K562 (cell line): Measurements from ENCODE around the gene BORCS5. TPM values are rescaled to one million over a fixed set of nuclear protein-coding genes. Genes with fewer than 3 reads are reported as not detected.

Experiments
- BCOR ChIP-seq: fragments of 450-650 bp; IDR thresholded peaks from 2 replicates; pipeline ENCODE4 v1.6.1; 2016
- DDX20 ChIP-seq: fragments of 450-650 bp; IDR thresholded peaks from 2 replicates; pipeline ENCODE4 v1.6.1; 2016; ENCODE audit warnings: missing genetic modification characterization, low read depth, mild to moderate bottlenecking, missing compliant biosample characterization, moderate library complexity
- ESRRA ChIP-seq: fragments of 450-650 bp; IDR thresholded peaks from 2 replicates; pipeline ENCODE4 v1.6.1; 2014; ENCODE audit warnings: low read depth, mild to moderate bottlenecking, moderate library complexity, borderline replicate concordance
- GABPA ChIP-seq: fragments of 200-800 bp; sonication (Bioruptor generic); conservative IDR thresholded peaks from 2 replicates; pipeline ENCODE4 v1.6.1; 2016; ENCODE audit warnings: low read depth, missing genetic modification characterization, missing compliant biosample characterization
- GABPB1 ChIP-seq: sonication (generic); formaldehyde crosslinking; IDR thresholded peaks from 2 replicates; pipeline ENCODE4 v1.8.0; 2022; ENCODE audit warnings: mild to moderate bottlenecking, missing genetic modification reagents
- HEY1 ChIP-seq: fragments of 250-450 bp; sonication (Bioruptor Pico); IDR thresholded peaks from 2 replicates; pipeline ENCODE4 v1.5.0; 2020; ENCODE audit warnings: mild to moderate bottlenecking, moderate library complexity, borderline replicate concordance
- MED1 ChIP-seq: sonication (generic); formaldehyde crosslinking; IDR thresholded peaks from 2 replicates; pipeline ENCODE4 v1.8.1; 2023; ENCODE audit warnings: missing genetic modification reagents, borderline replicate concordance
- PHF8 ChIP-seq: fragments of 200-600 bp; sonication (generic); IDR thresholded peaks from 2 replicates; pipeline ENCODE4 v1.6.1; 2012; ENCODE audit warnings: mixed run types, mild to moderate bottlenecking, inconsistent platforms, low read length, moderate library complexity, borderline replicate concordance
- RAD21 ChIP-seq, 2 experiments: fragments of 250-450 bp in 1 of 2; fragments of 450-650 bp in 1 of 2; sonication (Bioruptor Pico) in 1 of 2; formaldehyde crosslinking in 1 of 2; IDR thresholded peaks in 1 of 2; conservative IDR thresholded peaks in 1 of 2; 2 replicates each; pipeline versions ENCODE4 v1.4.0 to v1.8.0; 2020 to 2022; ENCODE audit warnings: mild to moderate bottlenecking in 2 of 2, moderate library complexity in 1 of 2
- TGIF2 ChIP-seq: sonication (generic); formaldehyde crosslinking; IDR thresholded peaks from 2 replicates; pipeline ENCODE4 v1.8.1; 2022; ENCODE audit warnings: mild to moderate bottlenecking, missing genetic modification reagents, moderate library complexity
- XRCC4 ChIP-seq: IDR thresholded peaks from one replicate; pipeline ENCODE4 v1.6.1; 2011; ENCODE audit not compliant: insufficient read depth, insufficient read length; ENCODE audit errors: extremely low read depth
- ZKSCAN1 ChIP-seq: fragments of 150-350 bp; IDR thresholded peaks from 2 replicates; pipeline ENCODE4 v1.6.1; 2016; ENCODE audit warnings: low read depth, low read length
- ZNF239 ChIP-seq: fragments of 250-450 bp; sonication (Bioruptor Pico); IDR thresholded peaks from 2 replicates; pipeline ENCODE4 v1.4.0; 2020; ENCODE audit warnings: mild to moderate bottlenecking
- ZNF717 ChIP-seq: fragments of 250-450 bp; sonication (Bioruptor Pico); IDR thresholded peaks from 2 replicates; pipeline ENCODE4 v1.5.0; 2021
- polyA plus RNA-seq, 8 experiments: library from polyadenylated mRNA; depleted of rRNA in 4 of 8; stranded (reverse) in 5 of 8; unstranded in 3 of 8; fragments of >200 nt; fragmentation: Nextera tagmentation in 2 of 8; fragmentation: Illumina TruSeq in 1 of 8; extraction: Ambion mirVana in 2 of 8; extraction: Trizol in 1 of 8; gene quantifications; 2 replicates each; pipeline versions ENCODE4 v1.2.1 to v1.2.3, GENCODE V29; 2011 to 2014; ENCODE audit warnings: inconsistent platforms in 1 of 8, missing spikeins in 1 of 8
- total RNA-seq, 7 experiments: library from RNA; depleted of rRNA in 6 of 7; stranded (reverse); fragments of >200 nt in 6 of 7; fragmentation: Illumina TruSeq in 2 of 7; extraction: Trizol in 2 of 7; gene quantifications; 2 replicates each; pipeline versions ENCODE4 v1.2.1 to v1.2.3, GENCODE V29; 2011 to 2021; ENCODE audit warnings: low replicate concordance in 1 of 7
- TF ChIP-seq, protein P1 (sequence below): sonication (generic); formaldehyde crosslinking; IDR thresholded peaks from 2 replicates; pipeline ENCODE4 v1.8.0; 2023; ENCODE audit warnings: missing genetic modification reagents, mild to moderate bottlenecking, borderline replicate concordance
- TF ChIP-seq, protein P2 (sequence below): fragments of 450-650 bp; formaldehyde crosslinking; IDR thresholded peaks from 2 replicates; pipeline ENCODE4 v1.4.0; 2022; ENCODE audit warnings: missing genetic modification characterization
- TF ChIP-seq, protein P3 (sequence below): fragments of 250-450 bp; sonication (Bioruptor Pico); IDR thresholded peaks from 2 replicates; pipeline ENCODE4 v1.8.0; 2021; ENCODE audit warnings: borderline replicate concordance, mild to moderate bottlenecking, moderate library complexity; ENCODE audit not compliant: poor library complexity, severe bottlenecking
- TF ChIP-seq, protein P4 (sequence below): sonication (generic); formaldehyde crosslinking; IDR thresholded peaks from 2 replicates; pipeline ENCODE4 v1.8.1; 2022; ENCODE audit warnings: missing genetic modification reagents

Gene BORCS5
- total and polyA plus RNA-seq, 9 of the 15 experiments (the other 6 are each of a cell fraction or from before 2014, with no cell fraction given), result 0.31 to 12.4 (median 6.6) TPM

DNA sequence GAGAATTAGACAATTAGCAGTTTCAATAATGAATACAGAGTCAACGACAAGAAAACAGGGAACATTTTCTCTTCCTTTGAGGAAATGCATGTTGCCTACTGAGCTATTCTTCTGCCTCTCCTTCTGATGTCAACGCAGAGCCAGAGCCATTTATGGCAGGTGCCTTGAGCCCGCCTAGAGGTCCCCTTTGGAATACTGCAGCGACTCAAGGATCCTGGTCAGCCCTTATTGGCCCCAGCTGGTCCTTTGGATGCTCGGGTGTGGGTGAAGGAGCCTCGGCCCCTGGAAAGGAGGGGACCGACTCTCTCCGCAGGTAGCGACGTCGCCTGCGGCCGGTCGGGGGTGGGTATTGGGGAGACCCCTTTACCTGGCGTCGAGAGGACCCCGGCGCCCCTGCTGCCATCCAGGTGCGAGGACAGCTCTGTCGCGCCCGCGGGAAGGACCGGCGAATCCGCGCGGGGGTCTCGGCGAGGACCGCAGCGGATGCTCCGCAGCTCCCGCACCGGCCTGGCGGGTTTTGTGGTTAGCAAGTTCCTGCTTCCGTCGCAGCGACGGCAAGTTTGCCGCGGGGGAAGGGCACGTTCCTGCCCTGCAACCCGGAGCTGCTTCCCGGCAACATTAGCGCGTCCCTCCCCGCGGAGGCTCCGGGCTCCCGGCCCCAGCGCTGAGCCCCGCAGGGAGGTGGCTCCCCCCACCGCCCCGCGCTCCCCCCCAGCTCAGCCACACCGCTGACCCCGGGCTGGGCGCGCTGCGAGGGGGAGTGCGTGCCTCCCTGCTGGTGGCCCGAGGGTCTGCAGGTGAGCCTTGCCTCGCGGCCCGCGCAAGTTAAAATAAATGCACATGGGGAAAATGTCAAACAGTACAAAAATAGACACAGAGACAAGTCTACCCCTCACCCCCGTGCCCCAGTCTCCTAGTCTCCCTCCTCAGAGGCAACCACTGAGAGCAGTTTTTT, 6.9 kb upstream of the BORCS5 start, which contains the start of gene MANSC1 (continued):
- TF ChIP-seq, protein P1, sequence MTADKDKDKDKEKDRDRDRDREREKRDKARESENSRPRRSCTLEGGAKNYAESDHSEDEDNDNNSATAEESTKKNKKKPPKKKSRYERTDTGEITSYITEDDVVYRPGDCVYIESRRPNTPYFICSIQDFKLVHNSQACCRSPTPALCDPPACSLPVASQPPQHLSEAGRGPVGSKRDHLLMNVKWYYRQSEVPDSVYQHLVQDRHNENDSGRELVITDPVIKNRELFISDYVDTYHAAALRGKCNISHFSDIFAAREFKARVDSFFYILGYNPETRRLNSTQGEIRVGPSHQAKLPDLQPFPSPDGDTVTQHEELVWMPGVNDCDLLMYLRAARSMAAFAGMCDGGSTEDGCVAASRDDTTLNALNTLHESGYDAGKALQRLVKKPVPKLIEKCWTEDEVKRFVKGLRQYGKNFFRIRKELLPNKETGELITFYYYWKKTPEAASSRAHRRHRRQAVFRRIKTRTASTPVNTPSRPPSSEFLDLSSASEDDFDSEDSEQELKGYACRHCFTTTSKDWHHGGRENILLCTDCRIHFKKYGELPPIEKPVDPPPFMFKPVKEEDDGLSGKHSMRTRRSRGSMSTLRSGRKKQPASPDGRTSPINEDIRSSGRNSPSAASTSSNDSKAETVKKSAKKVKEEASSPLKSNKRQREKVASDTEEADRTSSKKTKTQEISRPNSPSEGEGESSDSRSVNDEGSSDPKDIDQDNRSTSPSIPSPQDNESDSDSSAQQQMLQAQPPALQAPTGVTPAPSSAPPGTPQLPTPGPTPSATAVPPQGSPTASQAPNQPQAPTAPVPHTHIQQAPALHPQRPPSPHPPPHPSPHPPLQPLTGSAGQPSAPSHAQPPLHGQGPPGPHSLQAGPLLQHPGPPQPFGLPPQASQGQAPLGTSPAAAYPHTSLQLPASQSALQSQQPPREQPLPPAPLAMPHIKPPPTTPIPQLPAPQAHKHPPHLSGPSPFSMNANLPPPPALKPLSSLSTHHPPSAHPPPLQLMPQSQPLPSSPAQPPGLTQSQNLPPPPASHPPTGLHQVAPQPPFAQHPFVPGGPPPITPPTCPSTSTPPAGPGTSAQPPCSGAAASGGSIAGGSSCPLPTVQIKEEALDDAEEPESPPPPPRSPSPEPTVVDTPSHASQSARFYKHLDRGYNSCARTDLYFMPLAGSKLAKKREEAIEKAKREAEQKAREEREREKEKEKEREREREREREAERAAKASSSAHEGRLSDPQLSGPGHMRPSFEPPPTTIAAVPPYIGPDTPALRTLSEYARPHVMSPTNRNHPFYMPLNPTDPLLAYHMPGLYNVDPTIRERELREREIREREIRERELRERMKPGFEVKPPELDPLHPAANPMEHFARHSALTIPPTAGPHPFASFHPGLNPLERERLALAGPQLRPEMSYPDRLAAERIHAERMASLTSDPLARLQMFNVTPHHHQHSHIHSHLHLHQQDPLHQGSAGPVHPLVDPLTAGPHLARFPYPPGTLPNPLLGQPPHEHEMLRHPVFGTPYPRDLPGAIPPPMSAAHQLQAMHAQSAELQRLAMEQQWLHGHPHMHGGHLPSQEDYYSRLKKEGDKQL (CRISPR knock-in tag), result no peak
- no peak for TF ChIP-seq RAD21 (CRISPR knock-in tag; conservative IDR thresholded peaks at IDR 0.05 in 1 of 2, IDR thresholded peaks at IDR 0.05 in 1 of 2)
- TF ChIP-seq GABPB1, result peak; percentile 73
- no peak for TF ChIP-seq XRCC4
- TF ChIP-seq GABPA (tag), result peak; percentile 82
- TF ChIP-seq ZKSCAN1, result no peak
- TF ChIP-seq ZNF717, result no peak
- TF ChIP-seq TGIF2 (CRISPR knock-in tag), result no peak
- TF ChIP-seq PHF8, result peak; percentile 53; the same call in 1 of the 2 replicates
- TF ChIP-seq, protein P2, sequence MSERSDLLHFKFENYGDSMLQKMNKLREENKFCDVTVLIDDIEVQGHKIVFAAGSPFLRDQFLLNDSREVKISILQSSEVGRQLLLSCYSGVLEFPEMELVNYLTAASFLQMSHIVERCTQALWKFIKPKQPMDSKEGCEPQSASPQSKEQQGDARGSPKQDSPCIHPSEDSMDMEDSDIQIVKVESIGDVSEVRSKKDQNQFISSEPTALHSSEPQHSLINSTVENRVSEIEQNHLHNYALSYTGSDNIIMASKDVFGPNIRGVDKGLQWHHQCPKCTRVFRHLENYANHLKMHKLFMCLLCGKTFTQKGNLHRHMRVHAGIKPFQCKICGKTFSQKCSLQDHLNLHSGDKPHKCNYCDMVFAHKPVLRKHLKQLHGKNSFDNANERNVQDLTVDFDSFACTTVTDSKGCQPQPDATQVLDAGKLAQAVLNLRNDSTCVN (CRISPR knock-in tag), result no peak
- no peak for TF ChIP-seq HEY1 (CRISPR knock-in tag)
- TF ChIP-seq, protein P3, sequence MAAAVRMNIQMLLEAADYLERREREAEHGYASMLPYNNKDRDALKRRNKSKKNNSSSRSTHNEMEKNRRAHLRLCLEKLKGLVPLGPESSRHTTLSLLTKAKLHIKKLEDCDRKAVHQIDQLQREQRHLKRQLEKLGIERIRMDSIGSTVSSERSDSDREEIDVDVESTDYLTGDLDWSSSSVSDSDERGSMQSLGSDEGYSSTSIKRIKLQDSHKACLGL, result no peak
- TF ChIP-seq ESRRA, result peak; percentile 79; the same call in 1 of the 2 replicates
- TF ChIP-seq BCOR, result no peak
- TF ChIP-seq, protein P4, sequence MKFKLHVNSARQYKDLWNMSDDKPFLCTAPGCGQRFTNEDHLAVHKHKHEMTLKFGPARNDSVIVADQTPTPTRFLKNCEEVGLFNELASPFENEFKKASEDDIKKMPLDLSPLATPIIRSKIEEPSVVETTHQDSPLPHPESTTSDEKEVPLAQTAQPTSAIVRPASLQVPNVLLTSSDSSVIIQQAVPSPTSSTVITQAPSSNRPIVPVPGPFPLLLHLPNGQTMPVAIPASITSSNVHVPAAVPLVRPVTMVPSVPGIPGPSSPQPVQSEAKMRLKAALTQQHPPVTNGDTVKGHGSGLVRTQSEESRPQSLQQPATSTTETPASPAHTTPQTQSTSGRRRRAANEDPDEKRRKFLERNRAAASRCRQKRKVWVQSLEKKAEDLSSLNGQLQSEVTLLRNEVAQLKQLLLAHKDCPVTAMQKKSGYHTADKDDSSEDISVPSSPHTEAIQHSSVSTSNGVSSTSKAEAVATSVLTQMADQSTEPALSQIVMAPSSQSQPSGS, result no peak
- no peak for TF ChIP-seq ZNF239
- no peak for TF ChIP-seq MED1
- no peak for TF ChIP-seq DDX20
